GM21786 (cell line): ENCODE data around the gene DIO1.

Experiments used
- ATAC-seq: cut with Tn5 transposase; IDR thresholded peaks from one replicate; pipeline ENCODE4 v1.9.1; 2021; ENCODE audit not compliant: unreplicated experiment

DIO1 gene

GRCh38 chr1:53938136-53938830 is 44.3 kb downstream of the DIO1 start:
- ATAC-seq: no peak

GRCh38 chr1:53942127-53942957 is 48.4 kb downstream of the DIO1 start:
- ATAC-seq: no peak

GRCh38 chr1:53943090-53943489 is 49.1 kb downstream of the DIO1 start:
- no peak for ATAC-seq

- ATAC-seq: no peak
Measured at GRCh38 chr1:53943490-53944043, 49.6 kb downstream of the DIO1 start.

GRCh38 chr1:53944469-53945182 is 50.6 kb downstream of the DIO1 start:
- no peak for ATAC-seq

GRCh38 chr1:53945183-53945432 is 51.1 kb downstream of the DIO1 start:
- no peak for ATAC-seq

- peak; percentile 64 for ATAC-seq
Measured at GRCh38 chr1:53945433-53946251, 51.7 kb downstream of the DIO1 start, which contains the start of gene IFT25. IFT25 (minus strand) TSS chr1:53945699; CDS start chr1:53940082, 5,617 bp downstream.

GRCh38 chr1:53946252-53947171 is 52.5 kb downstream of the DIO1 start, which contains the start of gene LRRC42:
LRRC42 (plus strand) TSS chr1:53946350; CDS start chr1:53952000, 5,650 bp downstream.
- ATAC-seq: peak; percentile 55

GRCh38 chr1:53947172-53947907 is 53.4 kb downstream of the DIO1 start:
- no peak for ATAC-seq

GRCh38 chr1:53948291-53948690 is 54.3 kb downstream of the DIO1 start:
- no peak for ATAC-seq

- ATAC-seq: no peak
Measured at GRCh38 chr1:53949023-53949990, 55.3 kb downstream of the DIO1 start.

GRCh38 chr1:53951697-53952096 is 57.7 kb downstream of the DIO1 start:
- ATAC-seq: no peak

GRCh38 chr1:53954128-53954527 is 60.1 kb downstream of the DIO1 start:
- ATAC-seq: no peak

- no peak for ATAC-seq
Measured at GRCh38 chr1:53956308-53957168, 62.6 kb downstream of the DIO1 start.

GRCh38 chr1:53957194-53957818 is 63.3 kb downstream of the DIO1 start:
- no peak for ATAC-seq

- no peak for ATAC-seq
Measured at GRCh38 chr1:53959664-53960250, 65.8 kb downstream of the DIO1 start.
